Skeletal muscle satellite cell (primary cell): Measurements from ENCODE around the gene ELP2.
"Not testable (repeated sequence)": the region's sequence is repeated elsewhere in the genome, so short reads cannot be mapped to it uniquely, and the experiment has no call there.

Experiments
- H3K27me3 ChIP-seq: 2 replicates; pipeline ENCODE4 v1.7.0; 2013; ENCODE audit warnings: low read length; ENCODE audit not compliant: control insufficient read depth, insufficient read depth
- H3K36me3 ChIP-seq: 2 replicates; pipeline ENCODE4 v1.7.0; 2013; ENCODE audit warnings: mild to moderate bottlenecking, control low read depth, low read length; ENCODE audit not compliant: insufficient read depth
- H3K4me1 ChIP-seq: 2 replicates; pipeline ENCODE4 v1.7.0; 2013; ENCODE audit warnings: low read length; ENCODE audit not compliant: control insufficient read depth, insufficient read depth
- H3K4me2 ChIP-seq: 2 replicates; pipeline ENCODE4 v1.7.0; 2013; ENCODE audit warnings: mild to moderate bottlenecking, low read length
- H3K4me3 ChIP-seq: 2 replicates; pipeline ENCODE4 v1.7.0; 2013; ENCODE audit warnings: low read length
- H3K9ac ChIP-seq: 2 replicates; pipeline ENCODE4 v1.7.0; 2013; ENCODE audit warnings: mild to moderate bottlenecking, low read depth, low read length, moderate library complexity
- H3K9me3 ChIP-seq: replicated peaks from 2 replicates; pipeline ENCODE4 v1.7.0; 2013; ENCODE audit warnings: mild to moderate bottlenecking, control low read depth, low read length

The ELP2 gene

GRCh38 chr18:36099311-36099710 is 30.4 kb upstream of the ELP2 start:
- Histone ChIP-seq H3K4me2 (no peak overlapping the region), H3K27me3 (no peaks in the 10 kb centered on the region), H3K36me3 (no peaks in the 10 kb centered on the region), H3K4me3 (no peak overlapping the region), H3K9ac (no peak overlapping the region), H3K4me1 (no peaks in the 10 kb centered on the region), H3K9me3 (no peaks in the 10 kb centered on the region)

- no peaks in the 10 kb centered on the region for H3K36me3 ChIP-seq
- no peak overlapping the region for H3K4me2 ChIP-seq
- H3K9me3 ChIP-seq = no peaks in the 10 kb centered on the region
- H3K27me3 ChIP-seq = no peaks in the 10 kb centered on the region
- H3K9ac ChIP-seq = no peak overlapping the region
- H3K4me1 ChIP-seq = no peaks in the 10 kb centered on the region
- no peak overlapping the region for H3K4me3 ChIP-seq
These were observed 27.8 kb upstream of the ELP2 start for GRCh38 chr18:36101943-36102342.

DNA sequence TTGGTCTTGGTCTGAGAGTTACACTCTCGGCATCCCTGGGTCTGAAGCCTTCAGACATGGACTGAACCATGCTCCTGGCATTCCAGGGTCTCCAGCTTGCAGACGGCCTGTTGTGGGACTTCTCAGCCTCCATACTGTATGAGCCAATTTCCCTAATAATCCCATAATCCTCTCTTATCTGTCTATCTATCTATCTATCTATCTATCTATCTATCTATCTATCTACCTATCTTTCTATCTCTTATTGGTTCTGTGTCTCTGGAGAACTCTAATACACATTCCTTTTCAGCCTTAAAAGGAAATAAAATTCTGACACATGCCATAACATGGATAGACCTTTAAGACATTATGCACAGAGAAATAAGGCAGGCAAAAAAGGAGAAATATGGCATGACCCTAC is 24.9 kb upstream of the ELP2 start:
- Histone ChIP-seq H3K36me3 (peaks cover 3% of the 10 kb centered on the region), H3K9me3 (no peaks in the 10 kb centered on the region), H3K9ac (no peak overlapping the region), H3K27me3 (no peaks in the 10 kb centered on the region), H3K4me3 (no peak overlapping the region), H3K4me1 (no peaks in the 10 kb centered on the region), H3K4me2 (no peak overlapping the region)

DNA sequence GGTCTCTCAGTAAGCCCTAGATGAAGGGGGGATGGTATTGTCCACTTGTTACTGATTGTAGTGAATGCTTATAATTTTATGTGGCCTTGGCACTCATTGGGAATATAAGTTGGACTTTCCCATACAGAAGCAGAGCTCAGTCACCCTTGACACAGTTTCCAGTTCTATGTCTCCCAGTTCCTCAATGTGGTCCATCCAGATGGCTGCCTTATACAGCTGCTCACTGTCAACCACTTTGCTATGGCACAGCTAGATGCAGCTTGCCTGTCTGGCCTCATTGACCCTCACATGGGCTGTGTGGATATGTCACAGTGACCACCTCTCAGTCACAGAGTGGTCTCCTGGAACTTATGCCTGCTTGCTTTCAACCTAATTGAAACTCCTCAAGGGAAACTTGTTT is 22.2 kb upstream of the ELP2 start:
- Histone ChIP-seq H3K4me3 (no peak overlapping the region), H3K9ac (no peak overlapping the region), H3K4me2 (no peak overlapping the region), H3K9me3 (no peaks in the 10 kb centered on the region), H3K27me3 (no peaks in the 10 kb centered on the region), H3K36me3 (peaks cover 13% of the 10 kb centered on the region), H3K4me1 (no peaks in the 10 kb centered on the region)

- Histone ChIP-seq H3K36me3 (peaks cover 16% of the 10 kb centered on the region), H3K4me2 (no peak overlapping the region), H3K4me1 (no peaks in the 10 kb centered on the region), H3K4me3 (no peak overlapping the region), H3K9ac (no peak overlapping the region), H3K27me3 (no peaks in the 10 kb centered on the region), H3K9me3 (no peaks in the 10 kb centered on the region)
These were observed 21.5 kb upstream of the ELP2 start for GRCh38 chr18:36108196-36108595.

GRCh38 chr18:36108601-36109000 is 21.1 kb upstream of the ELP2 start:
- H3K4me2 ChIP-seq = no peak overlapping the region
- H3K36me3 ChIP-seq = peaks cover 20% of the 10 kb centered on the region
- no peaks in the 10 kb centered on the region for H3K4me1 ChIP-seq
- H3K27me3 ChIP-seq = no peaks in the 10 kb centered on the region
- no peaks in the 10 kb centered on the region for H3K9me3 ChIP-seq
- no peak overlapping the region for H3K9ac ChIP-seq
- H3K4me3 ChIP-seq = no peak overlapping the region

- peaks cover 29% of the 10 kb centered on the region for H3K36me3 ChIP-seq
- H3K4me3 ChIP-seq = no peak overlapping the region
- H3K9me3 ChIP-seq = no peaks in the 10 kb centered on the region
- no peaks in the 10 kb centered on the region for H3K27me3 ChIP-seq
- H3K4me2 ChIP-seq = no peak overlapping the region
- no peak overlapping the region for H3K9ac ChIP-seq
- H3K4me1 ChIP-seq = no peaks in the 10 kb centered on the region
These were observed 20.0 kb upstream of the ELP2 start for GRCh38 chr18:36109737-36110136.

GRCh38 chr18:36112302-36112701 is 17.4 kb upstream of the ELP2 start:
- peaks cover 39% of the 10 kb centered on the region for H3K36me3 ChIP-seq
- H3K4me3 ChIP-seq = no peak overlapping the region
- no peaks in the 10 kb centered on the region for H3K4me1 ChIP-seq
- no peaks in the 10 kb centered on the region for H3K9me3 ChIP-seq
- H3K9ac ChIP-seq = no peak overlapping the region
- H3K27me3 ChIP-seq = no peaks in the 10 kb centered on the region
- no peak overlapping the region for H3K4me2 ChIP-seq

GRCh38 chr18:36114251-36114650 is 15.4 kb upstream of the ELP2 start:
- Histone ChIP-seq H3K4me3 (no peak overlapping the region), H3K4me1 (no peaks in the 10 kb centered on the region), H3K27me3 (no peaks in the 10 kb centered on the region), H3K36me3 (peaks cover 36% of the 10 kb centered on the region), H3K9ac (no peak overlapping the region), H3K4me2 (no peak overlapping the region), H3K9me3 (no peaks in the 10 kb centered on the region)

- Histone ChIP-seq H3K9ac (no peak overlapping the region), H3K4me3 (no peak overlapping the region), H3K4me2 (no peak overlapping the region), H3K27me3 (no peaks in the 10 kb centered on the region), H3K36me3 (peaks cover 36% of the 10 kb centered on the region), H3K9me3 (no peaks in the 10 kb centered on the region), H3K4me1 (no peaks in the 10 kb centered on the region)
These were observed 15.0 kb upstream of the ELP2 start for GRCh38 chr18:36114738-36115137.

DNA sequence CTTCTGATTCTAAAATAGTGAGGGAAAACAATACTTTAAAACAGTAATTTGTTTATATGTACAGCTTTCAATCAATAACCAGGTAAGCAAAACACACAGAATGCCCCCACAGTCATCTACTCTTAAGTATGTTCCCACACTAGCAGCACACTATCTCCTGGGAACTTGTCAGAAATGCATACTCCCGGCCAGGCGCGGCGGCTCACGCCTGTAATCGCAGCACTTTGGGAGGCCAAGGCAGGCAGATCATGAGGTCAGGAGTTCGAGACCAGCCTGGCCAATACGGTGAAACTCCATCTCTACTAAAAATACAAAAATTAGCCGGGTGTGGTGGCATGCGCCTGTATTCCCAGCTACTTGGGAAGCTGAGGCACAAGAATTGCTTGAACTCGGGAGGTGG is 12.9 kb upstream of the ELP2 start:
- not testable (repeated sequence) for H3K9me3 ChIP-seq, H3K4me2 ChIP-seq, H3K27me3 ChIP-seq, H3K4me3 ChIP-seq, H3K9ac ChIP-seq, H3K4me1 ChIP-seq
- peaks cover 34% of the 10 kb centered on the region for H3K36me3 ChIP-seq

DNA sequence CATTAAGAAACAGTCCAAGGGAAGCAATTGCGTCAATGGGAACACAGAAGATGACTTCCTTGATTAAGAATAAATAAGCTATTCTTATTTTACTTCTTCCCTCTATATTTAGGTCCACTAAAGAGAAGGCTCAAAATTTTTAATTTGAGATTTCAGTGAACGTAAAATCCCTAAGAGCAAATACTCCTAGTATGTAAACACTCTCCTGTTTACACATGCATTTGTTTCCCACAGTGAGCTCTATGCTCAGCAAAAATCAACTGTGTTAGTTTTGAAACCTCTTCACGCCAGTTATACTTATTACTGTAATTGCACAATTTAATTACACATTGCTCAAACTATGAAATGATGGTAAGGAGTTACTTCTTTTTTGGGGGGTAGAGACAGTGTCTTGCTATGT is 9.4 kb upstream of the ELP2 start:
- Histone ChIP-seq H3K4me3 (no peak overlapping the region), H3K9ac (no peak overlapping the region), H3K4me1 (no peaks in the 10 kb centered on the region), H3K27me3 (no peaks in the 10 kb centered on the region), H3K36me3 (peaks cover 38% of the 10 kb centered on the region), H3K9me3 (no peaks in the 10 kb centered on the region), H3K4me2 (no peak overlapping the region)
